GM21576 (cell line): ENCODE measurements around the gene ZSCAN12.

Experiments used
- ATAC-seq: cut with Tn5 transposase; IDR thresholded peaks from one replicate; pipeline ENCODE4 v1.9.1; 2021; ENCODE audit warnings: mild to moderate bottlenecking, moderate library complexity; ENCODE audit not compliant: unreplicated experiment

The ZSCAN12 gene

DNA sequence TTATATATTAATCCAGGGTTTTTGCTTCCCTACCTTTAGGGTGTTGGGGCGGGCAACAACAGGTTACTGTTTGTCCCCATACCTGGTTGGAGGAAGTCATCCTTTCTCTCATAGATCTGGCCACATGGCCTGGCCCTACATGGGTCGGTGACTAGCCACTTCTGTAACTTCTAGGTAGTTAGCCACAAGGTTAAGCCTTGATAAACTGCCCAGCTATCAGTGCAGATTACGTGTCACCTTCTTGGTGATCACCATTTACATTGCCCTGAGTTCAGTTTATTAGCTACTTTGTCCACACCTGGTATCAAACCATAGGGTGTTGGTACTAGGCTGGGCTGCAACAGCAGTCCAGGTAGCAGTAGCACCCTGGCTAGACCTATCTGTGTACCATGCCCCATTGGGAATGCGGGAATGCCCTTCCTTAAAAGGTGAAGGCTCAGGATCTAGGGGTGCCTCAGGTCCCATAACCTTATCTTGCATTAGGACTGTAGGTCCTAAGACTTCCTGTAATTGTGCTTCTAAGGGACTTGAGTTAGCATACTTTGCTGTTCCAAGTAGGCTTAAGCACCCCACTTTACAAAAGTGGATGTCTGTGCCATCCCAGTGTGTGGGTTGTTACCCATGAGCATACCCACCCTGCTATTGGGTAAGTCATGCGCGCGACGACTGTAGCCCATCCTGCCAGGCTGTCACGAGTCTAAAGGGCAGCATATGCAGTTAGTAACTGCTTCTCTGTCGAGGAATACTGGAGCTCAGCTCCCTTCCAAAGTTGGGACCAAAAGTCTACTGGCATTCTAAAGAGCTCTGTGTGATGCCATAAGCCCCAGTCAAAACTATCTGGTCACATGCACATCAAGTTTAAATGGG lies 44.6 kb downstream of the ZSCAN12 start:
- no peak for ATAC-seq

GRCh38 chr6:28353981-28354676 lies 45.4 kb downstream of the ZSCAN12 start:
- ATAC-seq: no peak

DNA sequence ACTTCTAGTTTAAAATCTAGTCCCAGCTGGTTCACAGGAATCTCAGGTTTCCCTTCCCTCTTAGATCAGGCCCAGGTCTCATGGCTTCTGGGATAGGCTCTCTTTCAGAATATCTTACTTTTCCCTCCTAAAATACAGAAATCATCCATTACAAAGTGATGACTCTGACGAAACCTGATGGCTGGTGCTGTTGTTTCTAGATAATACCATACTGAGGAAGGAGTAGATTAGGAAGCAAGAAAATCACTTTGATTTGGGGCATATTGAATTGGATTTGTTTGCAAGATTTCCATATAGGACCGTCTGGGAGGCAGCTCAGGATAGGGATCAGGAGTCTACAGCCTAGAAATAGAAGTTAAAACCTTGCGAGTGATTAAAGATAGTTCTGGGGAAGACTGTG lies 46.2 kb downstream of the ZSCAN12 start:
- no peak for ATAC-seq

GRCh38 chr6:28351493-28351925 lies 48.0 kb downstream of the ZSCAN12 start:
- ATAC-seq: no peak

GRCh38 chr6:28351087-28351486 lies 48.5 kb downstream of the ZSCAN12 start:
- no peak for ATAC-seq

DNA sequence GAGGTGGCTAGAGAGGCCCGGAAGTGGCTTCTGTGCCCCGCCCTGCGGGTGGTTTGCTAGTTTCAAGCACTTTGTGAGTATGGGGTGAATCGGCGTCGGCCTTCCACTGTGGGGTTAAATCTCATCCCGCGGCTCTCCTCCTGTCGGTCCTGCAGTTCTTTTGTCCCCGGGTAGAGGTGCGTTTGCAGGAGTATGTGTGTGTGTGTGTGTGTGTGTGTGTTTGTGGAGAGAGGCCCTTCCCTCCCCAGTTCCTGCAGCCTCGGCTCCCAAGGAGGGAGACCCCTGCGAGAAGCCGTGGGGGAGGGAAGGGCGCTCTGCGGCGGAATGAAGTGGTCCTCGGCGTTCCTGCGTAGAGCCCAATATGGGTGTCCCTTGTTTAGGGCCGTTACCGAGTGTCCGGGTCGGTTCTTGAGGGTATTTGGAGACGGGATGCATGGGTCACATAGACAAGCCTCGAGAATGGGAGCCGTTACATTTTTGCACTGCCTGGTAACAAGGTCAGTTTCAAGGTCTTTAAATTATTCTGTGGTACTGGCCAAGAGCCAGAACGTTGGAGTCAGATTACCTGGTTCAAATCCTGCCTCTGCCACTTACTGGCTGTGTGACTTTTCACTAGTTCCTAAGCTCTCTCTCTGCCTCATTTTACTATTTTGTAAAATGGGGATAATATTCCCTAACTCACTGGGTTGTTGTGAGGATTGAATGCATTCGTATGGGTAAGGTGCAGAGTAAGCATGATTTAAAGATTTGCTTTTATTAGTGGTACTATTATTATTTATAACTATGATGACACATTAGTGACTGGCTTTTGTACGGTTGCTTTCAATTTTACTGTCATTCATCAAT lies 49.4 kb downstream of the ZSCAN12 start, which contains the start of gene ZKSCAN3:
TSS of gene ZKSCAN3 (plus strand) at position 56 of the 846 bp plus-strand sequence. CDS start 9,640 bp downstream, outside the sequence.
- peak; percentile 97 for ATAC-seq

GRCh38 chr6:28349344-28349891 lies 50.1 kb downstream of the ZSCAN12 start:
- ATAC-seq: peak; percentile 20

GRCh38 chr6:28347119-28347518 lies 52.4 kb downstream of the ZSCAN12 start:
- no peak for ATAC-seq

DNA sequence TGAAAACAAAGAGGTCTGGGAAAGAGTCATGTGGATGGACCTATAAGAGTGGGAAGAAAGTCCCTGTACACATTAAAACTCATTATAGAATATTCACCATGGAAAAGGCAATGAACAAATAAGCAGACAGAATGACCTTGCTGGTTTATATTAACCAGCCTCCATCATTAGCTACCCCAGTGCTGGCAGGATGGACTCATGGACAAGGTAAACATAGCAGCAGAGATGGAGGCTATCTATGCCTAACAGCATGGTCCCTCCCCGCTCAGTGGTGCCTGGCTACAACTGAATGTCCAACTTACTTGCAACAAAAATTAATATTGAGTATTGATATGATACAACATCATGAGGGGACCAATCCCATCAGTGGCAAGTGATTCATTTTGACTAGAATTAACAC lies 54.3 kb downstream of the ZSCAN12 start:
- ATAC-seq: no peak

- ATAC-seq: no peak
Observed at GRCh38 chr6:28343898-28344677, 55.5 kb downstream of the ZSCAN12 start.

DNA sequence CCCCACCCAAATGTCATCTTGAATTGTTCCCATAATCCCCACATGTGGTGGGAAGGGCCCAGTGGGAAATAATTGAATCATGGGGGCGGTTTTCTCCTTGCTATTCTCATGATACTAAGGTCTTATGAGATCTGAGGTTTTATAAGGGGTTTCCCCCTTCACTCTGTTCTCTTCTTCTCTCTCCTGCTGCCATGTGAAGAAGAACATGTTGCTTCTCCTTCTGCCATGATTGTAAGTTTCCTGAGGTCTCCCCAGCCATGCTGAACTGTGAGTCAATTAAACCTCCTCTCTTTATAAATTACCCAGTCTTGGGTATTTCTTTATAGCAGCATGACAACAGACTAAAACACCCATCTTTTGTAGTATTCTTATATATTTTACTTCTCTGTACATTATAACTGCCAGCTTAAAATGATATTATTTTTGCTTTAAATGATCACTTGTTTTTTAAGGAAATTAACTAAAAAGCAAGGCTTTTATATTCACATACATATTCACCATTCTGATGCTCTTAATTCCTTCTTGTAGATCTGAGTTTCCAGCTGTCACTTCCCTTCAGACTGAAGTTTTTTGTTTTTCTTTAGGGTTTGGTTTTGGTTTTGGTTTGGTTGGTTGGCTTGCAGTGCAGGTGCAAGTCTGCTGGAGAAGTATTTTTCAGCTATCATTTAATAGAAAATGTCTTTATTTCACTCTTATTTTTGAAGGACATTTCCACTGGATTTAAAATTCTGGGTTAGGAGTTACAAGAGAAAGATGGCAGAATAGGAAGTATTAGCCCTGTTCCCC lies 59.0 kb downstream of the ZSCAN12 start:
- ATAC-seq: no peak

GRCh38 chr6:28337121-28337520 lies 62.4 kb downstream of the ZSCAN12 start:
- ATAC-seq: no peak

- ATAC-seq: peak; percentile 39
Observed at GRCh38 chr6:28336284-28337120, 63.0 kb downstream of the ZSCAN12 start.

- peak; percentile 80 for ATAC-seq
Observed at GRCh38 chr6:28335564-28336283, 63.8 kb downstream of the ZSCAN12 start, which contains the start of gene ZSCAN31. TSS of gene ZSCAN31 (minus strand) at chr6:28336148. CDS start at chr6:28329683, 6,465 bp downstream.

DNA sequence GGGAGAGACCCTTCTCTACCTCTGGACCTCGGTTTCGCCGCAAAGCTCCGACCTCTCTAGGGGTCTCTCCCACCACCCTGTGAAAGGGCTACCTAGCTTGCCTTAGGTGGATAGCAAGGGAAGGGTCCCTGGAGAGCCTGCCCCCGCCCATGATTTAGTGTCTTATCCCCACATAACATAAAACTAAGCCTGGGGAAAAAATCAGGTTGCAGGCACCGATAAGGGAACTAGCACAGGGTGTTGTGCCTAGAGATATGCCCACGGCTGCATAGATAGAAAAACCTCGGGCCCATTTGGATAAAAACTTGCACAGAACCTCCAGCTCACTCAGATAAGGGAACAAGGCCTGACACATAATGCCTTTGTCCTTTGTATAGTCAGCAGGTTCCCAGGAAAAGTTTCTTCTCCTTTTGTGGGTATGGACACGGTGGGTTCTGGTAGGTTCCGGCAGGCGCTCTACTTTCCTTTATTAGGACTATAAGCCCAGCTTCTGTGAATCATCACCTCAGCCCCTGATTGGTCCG lies 64.4 kb downstream of the ZSCAN12 start:
- no peak for ATAC-seq

- ATAC-seq: no peak
Observed at GRCh38 chr6:28334286-28335039, 65.1 kb downstream of the ZSCAN12 start.

DNA sequence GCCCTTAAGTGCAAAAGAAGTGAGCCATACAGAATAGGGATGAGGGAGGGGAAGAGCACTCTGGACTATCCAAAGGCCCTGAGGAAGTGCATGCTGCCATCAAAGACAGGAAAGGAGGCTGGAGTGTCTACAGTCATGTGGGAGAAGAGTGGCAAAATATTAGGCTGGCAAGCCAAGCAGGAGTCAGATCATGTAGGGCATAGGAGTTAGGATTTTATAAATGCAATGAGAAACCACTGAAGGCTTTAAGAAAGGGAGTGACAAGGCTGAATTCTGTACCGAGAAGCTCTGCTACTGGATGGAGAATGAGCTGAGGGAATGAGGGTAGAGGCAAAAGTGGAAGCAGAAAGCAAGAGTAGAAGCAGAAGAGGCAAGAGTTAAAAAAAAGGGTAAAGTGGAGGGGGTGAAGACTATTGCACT lies 65.9 kb downstream of the ZSCAN12 start:
- no peak for ATAC-seq
